ENCODE results near the gene MYO5A.
"Not testable (repeated sequence)": the region's sequence is repeated elsewhere in the genome, so short reads cannot be mapped to it uniquely, and the experiment has no call there.

MYO5A gene

GRCh38 chr15:52537459-52537858 lies 8.8 kb upstream of the MYO5A start:
- DNase-seq = no peak

- no peak for DNase-seq
These were observed 3.7 kb upstream of the MYO5A start for GRCh38 chr15:52532427-52532826.

GRCh38 chr15:52529940-52530339 lies 1.3 kb upstream of the MYO5A start:
- no peak for DNase-seq

GRCh38 chr15:52529341-52529924 lies 753 bp upstream of the MYO5A start:
- no peak for DNase-seq

GRCh38 chr15:52527911-52528563 lies 643 bp downstream of the MYO5A start:
- no peak for DNase-seq

GRCh38 chr15:52527196-52527910 lies 1.3 kb downstream of the MYO5A start:
- DNase-seq = no peak

- DNase-seq = no peak
These were observed 4.2 kb downstream of the MYO5A start for GRCh38 chr15:52524223-52525136.

- DNase-seq = no peak
These were observed 5.0 kb downstream of the MYO5A start for GRCh38 chr15:52523647-52524046.

GRCh38 chr15:52523192-52523591 lies 5.5 kb downstream of the MYO5A start:
- DNase-seq = no peak

GRCh38 chr15:52521682-52522081 lies 7.0 kb downstream of the MYO5A start:
- DNase-seq = no peak

GRCh38 chr15:52520421-52520820 lies 8.3 kb downstream of the MYO5A start:
- DNase-seq = no peak

GRCh38 chr15:52518487-52519371 lies 10.0 kb downstream of the MYO5A start:
- DNase-seq = no peak

- no peak for DNase-seq
These were observed 11.7 kb downstream of the MYO5A start for GRCh38 chr15:52517014-52517413.

GRCh38 chr15:52515343-52515742 lies 13.3 kb downstream of the MYO5A start:
- no peak for DNase-seq

GRCh38 chr15:52514482-52514881 lies 14.2 kb downstream of the MYO5A start:
- DNase-seq = no peak

GRCh38 chr15:52512869-52513268 lies 15.8 kb downstream of the MYO5A start:
- not testable (repeated sequence) for DNase-seq

GRCh38 chr15:52511084-52511483 lies 17.6 kb downstream of the MYO5A start:
- DNase-seq = no peak

- no peak for DNase-seq
These were observed 19.0 kb downstream of the MYO5A start for GRCh38 chr15:52509500-52510245.

- no peak for DNase-seq
These were observed 22.1 kb downstream of the MYO5A start for GRCh38 chr15:52506549-52506948.

GRCh38 chr15:52505151-52505550 lies 23.5 kb downstream of the MYO5A start:
- no peak for DNase-seq

- DNase-seq = no peak
These were observed 24.7 kb downstream of the MYO5A start for GRCh38 chr15:52503788-52504496.
